WTC11 (cell line): ENCODE data around the gene RIN1.

Experiments used
- TEAD4 ChIP-seq: sonication (generic); formaldehyde crosslinking; IDR thresholded peaks from 2 replicates; pipeline ENCODE4 v1.8.0; 2022; ENCODE audit warnings: mild to moderate bottlenecking, missing genetic modification reagents
- TF ChIP-seq, protein P1 (sequence below): sonication (generic); formaldehyde crosslinking; IDR thresholded peaks from 2 replicates; pipeline ENCODE4 v1.8.0; 2022; ENCODE audit warnings: missing genetic modification reagents

DNA sequence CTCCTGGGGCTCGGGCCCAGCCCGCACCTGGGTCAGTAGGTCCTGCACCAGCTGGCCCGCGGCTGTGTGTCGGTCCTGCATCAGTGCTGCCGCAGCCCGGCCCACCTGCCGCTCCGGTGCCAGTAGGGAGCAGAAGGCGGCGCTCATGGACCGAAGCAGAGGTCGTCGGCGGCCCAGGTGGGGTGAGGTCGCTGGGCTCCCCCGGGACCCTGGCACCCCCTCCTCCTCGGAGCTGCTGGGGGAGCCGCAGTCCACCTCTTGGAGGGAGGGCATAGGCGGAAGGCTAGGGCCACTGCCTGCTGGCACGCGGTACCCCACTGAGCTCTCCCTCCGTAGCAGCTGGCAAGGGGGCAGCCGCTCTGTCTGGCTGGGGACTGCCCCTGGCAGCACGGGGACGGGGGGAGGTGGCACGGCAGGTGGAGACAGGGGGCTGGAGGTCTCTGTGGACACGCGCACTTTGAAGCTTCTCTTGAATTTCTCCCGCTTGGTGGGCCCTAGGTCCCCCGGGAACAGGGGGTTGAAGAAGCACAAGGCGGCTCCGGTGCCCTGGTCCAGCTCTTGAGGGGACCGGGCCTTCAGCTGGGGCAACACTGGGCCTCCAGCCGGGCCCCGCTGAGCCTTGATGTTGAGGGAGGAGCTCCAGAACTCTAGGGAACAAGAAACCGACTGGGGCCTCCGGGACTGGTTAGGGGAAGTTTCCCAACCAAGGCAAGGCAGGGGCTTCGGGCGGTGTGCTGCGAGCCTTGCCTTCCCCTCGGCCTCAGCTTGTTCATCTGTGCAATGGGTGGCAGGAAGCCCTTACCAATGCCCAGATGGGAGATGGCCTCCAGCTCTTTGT, 1.4 kb downstream of the RIN1 start:
- no peak for TF ChIP-seq TEAD4
- TF ChIP-seq, protein P1, sequence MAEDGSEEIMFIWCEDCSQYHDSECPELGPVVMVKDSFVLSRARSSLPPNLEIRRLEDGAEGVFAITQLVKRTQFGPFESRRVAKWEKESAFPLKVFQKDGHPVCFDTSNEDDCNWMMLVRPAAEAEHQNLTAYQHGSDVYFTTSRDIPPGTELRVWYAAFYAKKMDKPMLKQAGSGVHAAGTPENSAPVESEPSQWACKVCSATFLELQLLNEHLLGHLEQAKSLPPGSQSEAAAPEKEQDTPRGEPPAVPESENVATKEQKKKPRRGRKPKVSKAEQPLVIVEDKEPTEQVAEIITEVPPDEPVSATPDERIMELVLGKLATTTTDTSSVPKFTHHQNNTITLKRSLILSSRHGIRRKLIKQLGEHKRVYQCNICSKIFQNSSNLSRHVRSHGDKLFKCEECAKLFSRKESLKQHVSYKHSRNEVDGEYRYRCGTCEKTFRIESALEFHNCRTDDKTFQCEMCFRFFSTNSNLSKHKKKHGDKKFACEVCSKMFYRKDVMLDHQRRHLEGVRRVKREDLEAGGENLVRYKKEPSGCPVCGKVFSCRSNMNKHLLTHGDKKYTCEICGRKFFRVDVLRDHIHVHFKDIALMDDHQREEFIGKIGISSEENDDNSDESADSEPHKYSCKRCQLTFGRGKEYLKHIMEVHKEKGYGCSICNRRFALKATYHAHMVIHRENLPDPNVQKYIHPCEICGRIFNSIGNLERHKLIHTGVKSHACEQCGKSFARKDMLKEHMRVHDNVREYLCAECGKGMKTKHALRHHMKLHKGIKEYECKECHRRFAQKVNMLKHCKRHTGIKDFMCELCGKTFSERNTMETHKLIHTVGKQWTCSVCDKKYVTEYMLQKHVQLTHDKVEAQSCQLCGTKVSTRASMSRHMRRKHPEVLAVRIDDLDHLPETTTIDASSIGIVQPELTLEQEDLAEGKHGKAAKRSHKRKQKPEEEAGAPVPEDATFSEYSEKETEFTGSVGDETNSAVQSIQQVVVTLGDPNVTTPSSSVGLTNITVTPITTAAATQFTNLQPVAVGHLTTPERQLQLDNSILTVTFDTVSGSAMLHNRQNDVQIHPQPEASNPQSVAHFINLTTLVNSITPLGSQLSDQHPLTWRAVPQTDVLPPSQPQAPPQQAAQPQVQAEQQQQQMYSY (CRISPR knock-in tag) = no peak
